Renal cortex interstitium (tissue), 11 donors: ENCODE results near the gene EIF2B4. TPM values are rescaled to one million over a fixed set of nuclear protein-coding genes. Genes with fewer than 3 reads are reported as not detected.
A peak's percentile ranks its signal among the peaks of the same experiment; 100 is the strongest.
"Not testable (repeated sequence)": the region's sequence is repeated elsewhere in the genome, so short reads cannot be mapped to it uniquely, and the experiment has no call there.

Experiments
- DNase-seq, 11 donors: peaks; one replicate each; pipeline ENCODE4 v3.0.0-alpha.2; 2013; ENCODE audit warnings: low read depth in 9 of 11, low spot score in 4 of 11; ENCODE audit errors: extremely low read depth in 1 of 11
- polyA plus RNA-seq, 3 donors: library from polyadenylated mRNA; unstranded; fragments of 120-200 nt; gene quantifications; one replicate each; pipeline ENCODE4 v1.2.1, GENCODE V29; 2013; ENCODE audit not compliant: insufficient read length in 3 of 3

EIF2B4 gene
- polyA plus RNA-seq, 3 donors = 49.7 to 56.0 (median 52.3) TPM

DNA sequence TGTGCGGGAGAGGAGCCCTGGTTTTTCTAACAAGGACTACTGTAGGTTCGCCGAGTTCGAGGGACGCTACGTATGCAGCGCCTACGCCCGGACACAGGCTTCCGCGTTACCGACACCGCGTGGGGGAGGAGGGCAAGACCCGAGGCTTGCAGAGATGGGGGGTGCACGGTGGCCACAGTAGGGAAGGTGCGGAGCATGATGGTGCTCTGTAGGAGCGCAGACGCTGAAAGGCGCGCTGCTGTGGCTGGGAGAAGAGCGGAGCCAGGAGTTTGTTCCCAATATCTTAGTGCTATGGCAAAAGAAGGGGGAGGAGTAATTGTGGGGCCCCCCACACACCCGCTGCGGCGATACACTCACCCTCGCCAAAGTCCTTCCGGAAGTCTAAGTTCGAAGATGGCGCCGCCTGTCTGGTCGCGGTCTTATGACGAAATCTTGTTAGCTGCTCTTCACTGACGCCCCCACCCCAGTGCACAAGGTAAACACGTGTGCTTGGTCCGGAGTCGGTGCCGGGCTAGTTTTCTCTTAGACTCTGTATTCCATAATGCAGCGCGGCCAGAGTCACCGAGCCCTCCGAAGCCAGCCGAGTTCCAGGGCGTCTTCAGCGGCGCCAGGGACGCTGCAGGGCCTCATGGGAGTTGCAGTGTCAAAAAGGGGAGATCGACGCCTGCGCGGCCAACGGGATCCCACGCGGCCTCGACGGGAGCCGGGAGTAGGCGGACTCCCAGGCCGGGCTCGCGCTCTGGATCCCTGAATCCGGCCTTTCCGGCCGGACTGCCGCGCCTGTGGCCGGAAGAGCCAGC is 13.6 kb downstream of the EIF2B4 start, which contains the start of gene GTF3C2:
Gene GTF3C2 (minus strand): TSS at position 383 of the 800 bp plus-strand sequence. CDS start 13,210 bp downstream, outside the sequence.
- DNase-seq = peak; percentile 91 to 98 (median 97)

GRCh38 chr2:27356056-27356381 is 14.1 kb downstream of the EIF2B4 start:
- peak in 1 of 11 donors; percentile 5 for DNase-seq

GRCh38 chr2:27354597-27354927 is 15.6 kb downstream of the EIF2B4 start:
- no peak for DNase-seq

DNA sequence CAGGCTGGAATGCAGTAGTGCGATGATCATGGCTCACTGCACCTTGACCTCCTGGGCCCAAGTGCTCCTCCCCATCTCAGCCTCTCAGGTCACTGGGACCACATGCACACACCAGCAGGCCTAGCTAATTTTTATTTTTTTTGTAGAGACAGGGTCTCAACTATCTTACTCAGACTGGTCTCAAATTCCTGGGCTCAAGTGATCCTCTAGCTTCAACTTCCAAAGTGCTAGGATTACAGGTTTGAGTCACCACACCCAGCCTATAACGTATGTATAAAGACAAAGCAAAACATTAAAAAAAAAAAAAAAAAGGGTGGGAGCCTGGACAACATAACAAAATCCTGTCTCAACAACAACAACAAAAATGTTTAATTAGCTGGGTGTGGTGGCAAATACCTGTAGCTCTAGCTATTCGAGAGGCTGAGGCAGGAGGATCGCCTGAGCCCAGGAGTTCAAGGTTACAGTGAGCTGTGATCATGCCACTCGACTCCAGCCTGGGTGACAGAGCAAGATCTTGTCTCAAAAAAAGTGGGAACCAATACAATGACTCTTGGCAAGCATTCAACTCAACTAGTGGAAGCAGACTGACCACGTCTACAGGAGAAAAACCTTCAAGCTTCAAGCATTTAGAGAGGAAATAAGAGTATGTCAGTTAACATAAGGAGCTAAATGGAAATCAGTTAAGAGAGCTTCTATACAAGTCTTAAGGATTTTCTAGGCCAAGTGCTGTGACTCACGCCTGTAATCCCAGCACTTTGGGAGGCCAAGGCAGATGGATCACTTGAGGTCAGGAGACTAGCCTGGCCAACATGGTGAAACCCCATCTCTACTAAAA is 16.2 kb downstream of the EIF2B4 start:
- peak in 1 of 11 donors; percentile 3 for DNase-seq

- DNase-seq = not testable (repeated sequence)
These were observed 16.8 kb downstream of the EIF2B4 start for GRCh38 chr2:27353386-27353761.

GRCh38 chr2:27351802-27352598 is 18.1 kb downstream of the EIF2B4 start:
- no peak for DNase-seq

DNA sequence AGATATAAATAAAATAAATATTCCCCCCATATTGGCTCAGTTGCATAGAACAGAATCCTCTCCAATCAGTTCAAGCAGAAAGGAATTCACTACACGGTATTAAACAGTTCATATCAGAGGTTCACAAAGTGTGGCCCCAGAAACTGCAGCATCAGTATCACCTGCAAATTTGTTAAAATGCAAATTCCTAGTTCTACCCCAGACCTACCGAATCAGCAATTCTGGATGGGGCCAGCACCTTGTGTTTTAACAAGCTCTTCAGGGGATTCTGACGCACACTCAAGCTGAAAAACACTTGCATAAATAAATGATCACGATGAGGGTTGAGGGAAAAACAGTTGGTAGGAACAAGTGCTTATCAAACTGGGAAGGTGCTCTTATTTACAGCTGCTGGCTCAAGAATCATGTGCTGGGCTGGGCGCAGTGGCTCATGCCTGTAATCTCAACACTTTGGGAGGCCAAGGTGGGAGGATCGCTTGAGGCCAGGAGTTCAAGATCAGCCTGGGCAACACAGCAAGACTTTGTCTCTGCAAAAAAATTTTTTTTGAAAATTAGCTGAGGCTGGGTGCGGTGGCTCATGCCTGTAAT is 19.9 kb downstream of the EIF2B4 start:
- DNase-seq = no peak

GRCh38 chr2:27347641-27348040 is 22.5 kb downstream of the EIF2B4 start:
- no peak for DNase-seq

DNA sequence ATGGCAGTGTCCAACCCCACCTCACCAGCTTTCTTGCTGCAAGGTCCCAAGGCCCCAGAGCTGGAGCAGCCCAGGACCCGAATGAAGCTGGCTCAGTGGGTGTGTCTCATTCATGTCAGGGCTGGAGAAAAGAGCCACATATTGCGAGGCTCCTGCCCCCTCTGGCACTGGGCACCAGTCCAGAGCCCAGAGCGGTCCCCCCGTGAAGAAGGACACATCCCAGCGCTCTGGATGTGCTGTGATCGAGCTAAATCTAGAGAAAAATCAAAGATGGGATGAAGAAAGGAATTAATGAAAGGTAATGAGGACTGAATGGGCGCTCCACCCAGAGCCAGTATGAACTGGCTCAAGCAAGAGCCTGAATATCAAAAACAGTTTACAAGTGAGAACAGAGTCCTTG is 34.0 kb downstream of the EIF2B4 start:
- no peak for DNase-seq

GRCh38 chr2:27335311-27335710 is 34.8 kb downstream of the EIF2B4 start:
- no peak for DNase-seq

- DNase-seq = no peak
These were observed 45.4 kb downstream of the EIF2B4 start for GRCh38 chr2:27324720-27325119.

GRCh38 chr2:27323596-27324285 is 46.4 kb downstream of the EIF2B4 start:
- DNase-seq = no peak

- DNase-seq = peak; percentile 83 to 94 (median 90)
These were observed 47.2 kb downstream of the EIF2B4 start, which contains the start of gene MPV17 for GRCh38 chr2:27322766-27323595. TSS of gene MPV17 (minus strand) at chr2:27323097. CDS start at chr2:27322517, 580 bp downstream.

- DNase-seq = no peak
These were observed 47.8 kb downstream of the EIF2B4 start for GRCh38 chr2:27322301-27322765.

DNA sequence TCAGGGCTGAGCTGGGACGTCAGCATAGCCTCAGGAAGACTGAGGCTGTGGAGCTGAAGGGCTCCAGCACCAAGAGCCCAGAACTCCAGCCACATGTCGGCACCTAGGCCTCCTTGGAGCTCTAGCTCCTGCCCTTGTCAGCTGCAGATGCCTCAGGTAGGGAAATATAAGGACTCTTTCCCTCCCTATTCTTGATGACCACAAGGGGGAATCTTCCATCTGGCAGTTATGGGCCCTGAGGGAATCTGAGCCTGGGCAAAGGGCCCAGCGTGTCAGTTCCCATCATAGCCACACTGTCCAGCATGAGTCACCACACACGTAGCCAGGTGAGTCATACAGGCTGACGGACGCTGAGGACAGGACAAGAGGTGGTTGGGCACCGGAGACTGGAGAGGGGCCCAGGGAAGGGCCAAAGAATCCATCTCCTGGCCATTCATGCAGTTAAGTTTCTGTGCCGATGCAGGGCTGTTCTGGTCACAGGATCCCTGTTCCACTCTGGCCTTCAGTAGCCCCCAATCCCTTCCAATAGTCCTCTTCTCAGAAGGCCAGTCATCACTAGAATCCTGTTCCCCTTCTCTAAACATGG is 49.1 kb downstream of the EIF2B4 start:
- DNase-seq = no peak

DNA sequence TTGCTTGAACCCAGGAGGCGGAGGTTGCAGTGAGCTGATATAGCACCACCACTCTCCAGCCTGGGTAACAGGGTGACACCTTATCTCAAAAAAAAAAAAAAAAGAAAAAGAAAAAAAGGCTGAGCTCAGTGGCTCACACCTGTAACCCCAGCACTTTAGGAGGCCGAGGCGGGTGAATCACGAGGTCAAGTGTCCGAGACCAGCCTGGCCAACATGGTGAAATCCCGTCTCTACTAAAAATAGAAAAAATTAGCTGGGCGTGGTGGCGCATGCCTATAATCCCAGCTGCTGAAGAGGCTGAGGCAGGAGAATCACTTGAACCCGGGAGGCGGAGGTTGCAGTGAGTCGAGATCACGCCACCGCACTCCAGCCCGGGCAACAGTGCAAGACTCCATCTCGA is 50.3 kb downstream of the EIF2B4 start:
- DNase-seq = not testable (repeated sequence)
